ENCODE measurements around the gene MAN2A1.

Gene MAN2A1

DNA sequence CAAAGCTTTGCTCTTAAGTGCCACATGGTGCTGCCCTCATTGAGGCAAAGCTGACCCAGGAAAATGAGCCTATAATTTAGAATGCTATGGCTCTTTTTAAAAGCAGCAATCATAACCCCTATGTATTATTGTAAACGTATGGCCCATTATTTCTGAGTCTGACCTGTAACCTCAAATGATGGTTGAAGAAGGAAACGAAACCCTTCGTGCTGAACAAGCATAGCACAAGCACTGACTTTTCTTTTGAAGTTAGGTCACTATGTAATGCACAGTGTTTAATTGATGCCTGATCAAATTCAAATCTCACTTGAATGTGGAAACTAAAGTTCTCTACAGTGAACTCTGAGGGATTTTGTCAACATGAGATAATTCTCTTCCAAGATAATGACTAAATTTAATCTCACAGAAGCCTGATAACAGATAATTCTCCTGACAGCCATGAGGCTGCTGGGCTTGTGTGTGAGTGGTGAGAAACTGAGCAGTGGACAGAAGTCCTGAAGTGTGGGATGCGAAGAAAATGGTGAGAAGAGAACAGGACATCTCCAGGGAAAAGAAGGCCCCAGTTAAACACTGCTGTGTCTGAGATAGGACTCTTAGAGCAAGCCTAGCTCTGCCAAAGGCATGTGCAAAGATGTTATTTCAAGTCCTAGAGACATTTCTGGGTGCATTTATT is 226.9 kb downstream of the MAN2A1 start:
- no peak for DNase-seq

Measured in activated effector memory CD4-positive, alpha-beta T cell treated with anti-CD3 and anti-CD28 coated beads, Interleukin-2, amount 50 U/mL, for 16 hours (primary cell).